HepG2 (cell line): Measurements from ENCODE around the gene LYST. TPM values are rescaled to one million over a fixed set of nuclear protein-coding genes. Genes with fewer than 3 reads are reported as not detected.

Experiments
- AHR ChIP-seq: IDR thresholded peaks from 2 replicates; pipeline ENCODE4 v1.6.1; 2018; ENCODE audit warnings: missing genetic modification reagents, missing compliant biosample characterization
- BATF2 ChIP-seq: sonication (generic); formaldehyde crosslinking; IDR thresholded peaks from 2 replicates; pipeline ENCODE4 v1.8.0; 2022; ENCODE audit warnings: mild to moderate bottlenecking, missing genetic modification reagents, moderate library complexity
- CBX5 ChIP-seq: sonication (generic); formaldehyde crosslinking; IDR thresholded peaks from 2 replicates; pipeline ENCODE4 v1.4.0; 2020; ENCODE audit warnings: missing genetic modification reagents, borderline replicate concordance
- FOXK1 ChIP-seq: sonication (generic); formaldehyde crosslinking; IDR thresholded peaks from 2 replicates; pipeline ENCODE4 v1.4.0; 2020; ENCODE audit warnings: low read depth, missing genetic modification reagents, borderline replicate concordance
- GTF3A ChIP-seq: sonication (generic); formaldehyde crosslinking; conservative IDR thresholded peaks from 2 replicates; pipeline ENCODE4 v1.4.0; 2020; ENCODE audit warnings: mild to moderate bottlenecking, missing genetic modification reagents
- KMT2B ChIP-seq: IDR thresholded peaks from 2 replicates; pipeline ENCODE4 v1.6.1; 2016; ENCODE audit warnings: missing genetic modification reagents, missing compliant biosample characterization
- PRDM15 ChIP-seq: sonication (generic); formaldehyde crosslinking; IDR thresholded peaks from 2 replicates; pipeline ENCODE4 v1.4.0; 2020; ENCODE audit warnings: missing genetic modification reagents
- PTBP1 ChIP-seq: fragments of 200-400 bp; formaldehyde crosslinking; IDR thresholded peaks from 2 replicates; pipeline ENCODE4 v1.6.1; 2018; ENCODE audit warnings: low read length, low read depth; ENCODE audit not compliant: poor library complexity, severe bottlenecking
- RFX1 ChIP-seq: fragments of 450-650 bp; IDR thresholded peaks from 2 replicates; pipeline ENCODE4 v1.6.1; 2017
- TARDBP ChIP-seq: sonication (generic); formaldehyde crosslinking; IDR thresholded peaks from 2 replicates; pipeline ENCODE4 v1.8.0; 2022; ENCODE audit warnings: mild to moderate bottlenecking, missing genetic modification reagents
- TERF1 ChIP-seq: sonication (generic); formaldehyde crosslinking; IDR thresholded peaks from 2 replicates; pipeline ENCODE4 v1.8.0; 2022; ENCODE audit warnings: mild to moderate bottlenecking, missing genetic modification reagents, moderate library complexity
- ZBTB26 ChIP-seq: IDR thresholded peaks from 2 replicates; pipeline ENCODE4 v1.6.1; 2016; ENCODE audit warnings: missing compliant biosample characterization, missing genetic modification reagents, borderline replicate concordance
- ZFP36L2 ChIP-seq: sonication (generic); formaldehyde crosslinking; IDR thresholded peaks from 2 replicates; pipeline ENCODE4 v1.4.0; 2020; ENCODE audit warnings: missing genetic modification reagents
- ZNF280B ChIP-seq: sonication (generic); formaldehyde crosslinking; IDR thresholded peaks from 2 replicates; pipeline ENCODE4 v1.5.0; 2020; ENCODE audit warnings: missing genetic modification reagents, mild to moderate bottlenecking, borderline replicate concordance
- ZNF513 ChIP-seq: sonication (generic); formaldehyde crosslinking; conservative IDR thresholded peaks from 2 replicates; pipeline ENCODE4 v1.5.0; 2020; ENCODE audit warnings: missing genetic modification reagents
- ZNF547 ChIP-seq: sonication (generic); formaldehyde crosslinking; IDR thresholded peaks from 2 replicates; pipeline ENCODE4 v1.5.1; 2020; ENCODE audit warnings: mild to moderate bottlenecking, missing genetic modification reagents
- ZNF709 ChIP-seq: sonication (generic); formaldehyde crosslinking; IDR thresholded peaks from 2 replicates; pipeline ENCODE4 v1.5.0; 2020; ENCODE audit warnings: mild to moderate bottlenecking, missing genetic modification reagents
- polyA plus RNA-seq, 8 experiments: library from polyadenylated mRNA; depleted of rRNA in 3 of 8; stranded (reverse) in 7 of 8; unstranded in 1 of 8; fragments of >200 nt; fragmentation: Illumina TruSeq in 4 of 8; extraction: Trizol in 4 of 8; gene quantifications; 2 replicates each; pipeline versions ENCODE4 v1.2.1 to v1.2.3, GENCODE V29; 2011 to 2016; ENCODE audit warnings: low read depth in 4 of 8, missing spikeins in 1 of 8, mixed read lengths in 1 of 8; ENCODE audit not compliant: insufficient read depth in 1 of 8
- total RNA-seq, 5 experiments: library from RNA; depleted of rRNA; stranded (reverse); fragments of >200 nt; fragmentation: Illumina TruSeq; extraction: Trizol; gene quantifications; 2 replicates each; pipeline ENCODE4 v1.2.3, GENCODE V29; 2016; ENCODE audit warnings: low read depth in 1 of 5

Gene LYST
- total and polyA plus RNA-seq, 2 of the 13 experiments (the other 11 are each of a cell fraction or from before 2014, with no cell fraction given) = 0.91 to 2.5 TPM

GRCh38 chr1:235650341-235651169 lies 216.2 kb downstream of the LYST start (continued):
- TF ChIP-seq ZBTB26 (CRISPR knock-in tag) (peak; percentile 88), RFX1 (no peak), BATF2 (CRISPR knock-in tag) (no peak), CBX5 (CRISPR knock-in tag) (peak; percentile 80; the same call in 1 of the 2 replicates), ZNF709 (CRISPR knock-in tag) (no peak), TERF1 (CRISPR knock-in tag) (no peak), ZNF280B (CRISPR knock-in tag) (no peak; the same call in 1 of the 2 replicates), PRDM15 (CRISPR knock-in tag) (no peak), ZNF513 (CRISPR knock-in tag) (no peak), AHR (CRISPR knock-in tag) (peak; percentile 71; the same call in 1 of the 2 replicates), GTF3A (CRISPR knock-in tag) (no peak), PTBP1 (no peak), ZFP36L2 (CRISPR knock-in tag) (0 out of 2 replicates have a peak, but pooled peaks have one; percentile 16), KMT2B (CRISPR knock-in tag) (peak; percentile 78), FOXK1 (CRISPR knock-in tag) (peak; percentile 97), ZNF547 (CRISPR knock-in tag) (no peak), TARDBP (CRISPR knock-in tag) (peak; percentile 89)
